Uterus (tissue), 4 donors: ENCODE data around the gene PIK3R3. TPM values are rescaled to one million over a fixed set of nuclear protein-coding genes. Genes with fewer than 3 reads are reported as not detected.

Experiments
- DNase-seq, 2 donors: peaks; one replicate each; pipeline ENCODE4 v3.0.0-alpha.2; 2019 to 2020
- H3K27ac ChIP-seq, 2 donors: fragments of 200-600 bp; sonication (generic); 1 replicate in 1 of 2; 2 replicates in 1 of 2; pipeline ENCODE4 v1.5.1; 2016 to 2018
- H3K27me3 ChIP-seq, 2 donors: fragments of 200-600 bp; sonication (generic); one replicate each; pipeline ENCODE4 v1.5.1; 2018 to 2019; ENCODE audit warnings: control low read depth in 1 of 2
- H3K36me3 ChIP-seq, 2 donors: fragments of 200-600 bp; sonication (generic); one replicate each; pipeline ENCODE4 v1.5.1; 2019; ENCODE audit warnings: control low read depth in 1 of 2
- H3K4me1 ChIP-seq, 2 donors: fragments of 200-600 bp; sonication (generic); one replicate each; pipeline ENCODE4 v1.5.1; 2018 to 2019; ENCODE audit warnings: control low read depth in 1 of 2
- H3K4me3 ChIP-seq, 2 donors: fragments of 200-600 bp; sonication (generic); 1 replicate in 1 of 2; 2 replicates in 1 of 2; pipeline ENCODE4 v1.5.1; 2018 to 2019; ENCODE audit warnings: mild to moderate bottlenecking in 1 of 2
- H3K9me3 ChIP-seq, 2 donors: fragments of 200-600 bp; sonication (generic); one replicate each; pipeline ENCODE4 v1.5.1; 2019; ENCODE audit warnings: control low read depth in 1 of 2
- CTCF ChIP-seq, 4 experiments: fragments of 200-600 bp in 2 of 4; fragments of 450-650 bp in 2 of 4; sonication (generic) in 2 of 4; IDR thresholded peaks; one replicate each; pipeline ENCODE4 v1.5.1; 2016 to 2019; ENCODE audit warnings: antibody characterized with exemption in 4 of 4, mild to moderate bottlenecking in 2 of 4, moderate library complexity in 1 of 4
- POLR2A ChIP-seq, 2 donors: fragments of 450-650 bp; IDR thresholded peaks; one replicate each; pipeline ENCODE4 v1.6.1; 2016; ENCODE audit warnings: antibody characterized with exemption in 2 of 2, mild to moderate bottlenecking in 1 of 2, moderate library complexity in 1 of 2
- intact Hi-C: fragments of 100-400 bp; cut with DNase I; formaldehyde crosslinking; loops from one replicate; pipeline ENCODE4 v1.15.1; 2023; ENCODE audit warnings: low total_unique reads
- total RNA-seq, 4 donors: library from RNA; depleted of rRNA in 3 of 4; stranded (reverse); fragments of >200 nt in 3 of 4; gene quantifications; one replicate each; pipeline versions ENCODE4 v1.1.0 to v1.2.4, GENCODE V29; 2014 to 2023
- donor health status: DM: yes; HTN: yes; CAD: no.

PIK3R3 gene
- total RNA-seq, 4 donors from 2014 or later = 23.5 to 83.7 (median 38.3) TPM

GRCh38 chr1:46044116-46044515, 88.3 kb downstream of the PIK3R3 start:
- Histone ChIP-seq H3K27ac (no peak overlapping the region), H3K4me1 (no peaks in the 10 kb centered on the region), H3K4me3 (no peak overlapping the region), H3K9me3 (no peaks in the 10 kb centered on the region), H3K36me3 (no peaks in the 10 kb centered on the region), H3K27me3 (no peaks in the 10 kb centered on the region)
- intact Hi-C loops = no loop called here
- DNase-seq = no peak
- TF ChIP-seq CTCF (IDR thresholded peaks at IDR 0.05) (no peak), POLR2A (IDR thresholded peaks at IDR 0.05) (no peak)

- no peak for TF ChIP-seq CTCF (IDR thresholded peaks at IDR 0.05)
- no peak for TF ChIP-seq POLR2A (IDR thresholded peaks at IDR 0.05)
- Histone ChIP-seq H3K9me3 (no peaks in the 10 kb centered on the region), H3K36me3 (no peaks in the 10 kb centered on the region), H3K27me3 (no peaks in the 10 kb centered on the region), H3K4me3 (no peak overlapping the region), H3K4me1 (no peaks in the 10 kb centered on the region), H3K27ac (no peak overlapping the region)
- DNase-seq = no peak
- intact Hi-C loops = no loop called here
Measured at GRCh38 chr1:46043458-46044017, 88.9 kb downstream of the PIK3R3 start.

- no peaks in the 10 kb centered on the region for H3K4me1 ChIP-seq
- H3K4me3 ChIP-seq = no peak overlapping the region
- H3K9me3 ChIP-seq = no peaks in the 10 kb centered on the region
- no peak for DNase-seq
- H3K36me3 ChIP-seq = no peaks in the 10 kb centered on the region
- no peak for TF ChIP-seq CTCF (IDR thresholded peaks at IDR 0.05)
- no peak for TF ChIP-seq POLR2A (IDR thresholded peaks at IDR 0.05)
- no peak overlapping the region for H3K27ac ChIP-seq
- no peaks in the 10 kb centered on the region for H3K27me3 ChIP-seq
- intact Hi-C loops = no loop called here
Measured at GRCh38 chr1:46041974-46042373, 90.5 kb downstream of the PIK3R3 start.

GRCh38 chr1:46041551-46041950, 90.9 kb downstream of the PIK3R3 start:
- TF ChIP-seq CTCF (IDR thresholded peaks at IDR 0.05) = no peak
- no peak for TF ChIP-seq POLR2A (IDR thresholded peaks at IDR 0.05)
- Histone ChIP-seq H3K27me3 (no peaks in the 10 kb centered on the region), H3K27ac (no peak overlapping the region), H3K36me3 (no peaks in the 10 kb centered on the region), H3K4me1 (no peaks in the 10 kb centered on the region), H3K4me3 (no peak overlapping the region), H3K9me3 (no peaks in the 10 kb centered on the region)
- DNase-seq = no peak
- intact Hi-C loops = no loop called here

- no peaks in the 10 kb centered on the region for H3K4me1 ChIP-seq
- no peaks in the 10 kb centered on the region for H3K36me3 ChIP-seq
- intact Hi-C loops = no loop called here
- no peak overlapping the region for H3K27ac ChIP-seq
- TF ChIP-seq CTCF (IDR thresholded peaks at IDR 0.05) (no peak), POLR2A (IDR thresholded peaks at IDR 0.05) (no peak)
- H3K4me3 ChIP-seq = no peak overlapping the region
- DNase-seq = peak in 1 of 2 donors; percentile 56
- H3K27me3 ChIP-seq = no peaks in the 10 kb centered on the region
- H3K9me3 ChIP-seq = no peaks in the 10 kb centered on the region
Measured at GRCh38 chr1:46039571-46040052, 92.8 kb downstream of the PIK3R3 start.
